Measurements from ENCODE around the gene KCNC1. TPM values are rescaled to one million over a fixed set of nuclear protein-coding genes. Genes with fewer than 3 reads are reported as not detected.
A peak's percentile ranks its signal among the peaks of the same experiment; 100 is the strongest.

KCNC1 gene
- total and polyA plus RNA-seq, 5 donors = 0.06 to 0.16 (median 0.09) TPM; not detected in 2

GRCh38 chr11:17697175-17697949, 37.2 kb upstream of the KCNC1 start:
- no peak for DNase-seq
- intact Hi-C loops (cut with DNase I) = no loop called here
- ATAC-seq = no peak
- WGBS = 65% methylated on average over 6 of the region's 6 CpGs
- Histone ChIP-seq H3K27me3 (ENCODE audit: control insufficient read depth, insufficient read depth) (no peaks in the 10 kb centered on the region), H3K9me3 (ENCODE audit: control insufficient read depth, low read length) (no peaks in the 10 kb centered on the region), H3K4me3 (ENCODE audit: low read length) (no peak overlapping the region), H3K4me1 (ENCODE audit: control insufficient read depth, insufficient read depth, low read length) (no peaks in the 10 kb centered on the region), H3K27ac (ENCODE audit: low read length) (no peak overlapping the region)

DNA sequence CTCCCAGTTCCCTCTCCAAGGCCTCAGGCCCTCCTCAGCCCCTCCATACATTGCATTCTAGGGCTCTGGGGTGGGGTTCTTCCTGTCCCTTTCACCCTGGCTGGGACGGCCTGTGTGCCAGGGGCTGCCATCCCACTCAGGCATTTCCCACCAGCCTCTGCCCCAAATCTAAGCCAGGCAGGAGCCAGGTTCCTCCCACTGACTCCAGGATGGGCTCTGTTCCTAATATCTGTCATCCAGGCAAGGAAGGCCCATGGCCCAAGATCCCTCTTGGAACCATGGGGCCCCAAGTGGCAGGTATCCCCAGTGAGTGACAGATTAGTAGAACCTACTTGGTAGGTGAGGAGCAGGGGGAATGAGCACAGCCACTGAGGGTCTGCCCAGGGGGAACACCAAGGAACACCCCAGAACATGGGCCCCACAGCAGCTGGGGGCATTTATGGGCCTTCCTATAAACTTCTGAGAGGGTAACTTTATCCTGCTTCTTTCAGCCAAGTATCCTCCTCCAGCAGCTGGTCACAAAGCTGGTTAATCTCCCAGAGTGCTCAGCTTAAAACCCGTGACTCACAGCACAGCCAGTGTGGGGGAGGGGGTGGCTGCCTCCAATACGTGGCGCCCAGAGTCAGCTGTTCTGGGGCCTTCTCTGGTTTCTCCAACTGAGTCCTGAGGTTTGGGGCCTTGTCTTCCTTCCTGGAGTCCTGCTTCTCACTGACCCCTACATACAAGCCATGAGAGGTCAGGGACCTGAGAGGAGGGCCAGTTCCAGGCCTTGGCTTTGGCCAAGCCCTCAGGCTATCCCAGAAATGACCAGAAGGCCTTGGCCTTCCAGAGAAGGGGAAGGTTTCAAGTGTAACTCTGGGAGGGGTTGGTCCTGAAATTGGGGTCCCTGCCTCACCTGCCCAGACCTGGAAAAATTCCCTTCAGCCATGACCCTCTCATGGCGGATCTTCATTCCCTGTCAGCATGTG, 35.1 kb upstream of the KCNC1 start:
- Histone ChIP-seq H3K4me1 (ENCODE audit: control insufficient read depth, insufficient read depth, low read length) (no peaks in the 10 kb centered on the region), H3K27ac (ENCODE audit: low read length) (no peak overlapping the region), H3K27me3 (ENCODE audit: control insufficient read depth, insufficient read depth) (no peaks in the 10 kb centered on the region), H3K4me3 (ENCODE audit: low read length) (no peak overlapping the region), H3K9me3 (ENCODE audit: control insufficient read depth, low read length) (no peaks in the 10 kb centered on the region)
- intact Hi-C loops (cut with DNase I) = no loop called here
- ATAC-seq (no peak), DNase-seq (no peak)
- 73% methylated on average over 5 of the region's 5 CpGs for WGBS

- H3K9me3 ChIP-seq (ENCODE audit: control insufficient read depth, low read length) = no peaks in the 10 kb centered on the region
- intact Hi-C loops (cut with DNase I) = no loop called here
- no peaks in the 10 kb centered on the region for H3K4me1 ChIP-seq (ENCODE audit: control insufficient read depth, insufficient read depth, low read length)
- no peaks in the 10 kb centered on the region for H3K27me3 ChIP-seq (ENCODE audit: control insufficient read depth, insufficient read depth)
- DNase-seq (no peak), ATAC-seq (no peak)
- H3K27ac ChIP-seq (ENCODE audit: low read length) = no peak overlapping the region
- H3K4me3 ChIP-seq (ENCODE audit: low read length) = no peak overlapping the region
- WGBS = 72% methylated on average over 4 of the region's 4 CpGs
Observed at GRCh38 chr11:17700991-17701390, 33.6 kb upstream of the KCNC1 start.

GRCh38 chr11:17702876-17703275, 31.7 kb upstream of the KCNC1 start:
- H3K27ac ChIP-seq (ENCODE audit: low read length) = no peak overlapping the region
- H3K9me3 ChIP-seq (ENCODE audit: control insufficient read depth, low read length) = no peaks in the 10 kb centered on the region
- DNase-seq (no peak), ATAC-seq (no peak)
- H3K4me1 ChIP-seq (ENCODE audit: control insufficient read depth, insufficient read depth, low read length) = no peaks in the 10 kb centered on the region
- H3K27me3 ChIP-seq (ENCODE audit: control insufficient read depth, insufficient read depth) = no peaks in the 10 kb centered on the region
- WGBS = 69% methylated on average over 5 of the region's 5 CpGs
- intact Hi-C loops (cut with DNase I) = no loop called here
- no peak overlapping the region for H3K4me3 ChIP-seq (ENCODE audit: low read length)

DNA sequence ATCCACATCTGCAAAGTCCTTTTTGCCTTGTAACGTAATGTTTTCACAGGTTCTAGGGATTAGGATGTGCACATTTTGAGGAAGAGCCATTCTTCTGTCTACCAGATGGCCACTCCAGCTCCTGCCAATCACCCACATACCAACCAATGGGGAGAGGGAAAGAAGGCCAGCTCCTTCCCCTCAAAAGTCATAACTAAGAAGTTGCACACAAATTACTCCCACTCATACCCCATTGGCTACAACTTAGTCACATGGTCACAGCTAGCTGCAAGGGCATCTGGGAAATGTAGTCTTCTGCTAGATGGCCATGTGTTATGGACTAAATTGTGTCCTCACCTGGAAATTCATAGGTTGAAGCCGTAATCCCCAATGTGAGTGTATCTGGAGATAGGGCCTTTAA, 30.6 kb upstream of the KCNC1 start:
- intact Hi-C loops (cut with DNase I) = no loop called here
- Histone ChIP-seq H3K9me3 (ENCODE audit: control insufficient read depth, low read length) (no peaks in the 10 kb centered on the region), H3K27ac (ENCODE audit: low read length) (no peak overlapping the region), H3K27me3 (ENCODE audit: control insufficient read depth, insufficient read depth) (no peaks in the 10 kb centered on the region), H3K4me3 (ENCODE audit: low read length) (no peak overlapping the region), H3K4me1 (ENCODE audit: control insufficient read depth, insufficient read depth, low read length) (no peaks in the 10 kb centered on the region)
- 94% methylated on average over 2 of the region's 2 CpGs for WGBS
- ATAC-seq (no peak), DNase-seq (no peak)

DNA sequence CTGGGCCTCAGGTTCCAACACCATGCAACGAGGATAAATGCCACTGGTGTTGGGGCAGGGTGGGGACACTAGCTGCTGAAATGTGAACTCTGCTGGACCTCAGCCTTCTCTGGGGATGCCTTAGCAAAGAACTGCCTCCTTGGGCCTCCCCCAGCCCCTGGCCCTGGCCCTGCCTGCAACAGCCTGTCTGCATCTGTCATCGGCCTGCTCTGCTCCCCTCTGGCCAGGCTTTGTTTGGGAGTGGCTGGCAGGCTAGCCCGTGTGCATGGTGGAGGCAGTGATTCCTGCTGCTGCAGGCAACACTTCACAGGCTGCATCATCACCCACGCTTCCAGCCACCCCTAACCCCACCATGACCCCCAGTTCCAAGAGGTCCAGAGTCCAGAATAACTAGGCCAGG, 26.8 kb upstream of the KCNC1 start:
- DNase-seq (peak in 1 of 3 donors; percentile 74), ATAC-seq (peak in 1 of 2 donors; percentile 52)
- no peaks in the 10 kb centered on the region for H3K4me1 ChIP-seq (ENCODE audit: control insufficient read depth, insufficient read depth, low read length)
- H3K27ac ChIP-seq (ENCODE audit: low read length) = no peak overlapping the region
- no peaks in the 10 kb centered on the region for H3K27me3 ChIP-seq (ENCODE audit: control insufficient read depth, insufficient read depth)
- no peak overlapping the region for H3K4me3 ChIP-seq (ENCODE audit: low read length)
- 46% methylated on average over 4 of the region's 4 CpGs for WGBS
- intact Hi-C loops (cut with DNase I) = no loop called here
- H3K9me3 ChIP-seq (ENCODE audit: control insufficient read depth, low read length) = no peaks in the 10 kb centered on the region

GRCh38 chr11:17711836-17712235, 22.7 kb upstream of the KCNC1 start:
- Histone ChIP-seq H3K9me3 (ENCODE audit: control insufficient read depth, low read length) (no peaks in the 10 kb centered on the region), H3K4me3 (ENCODE audit: low read length) (no peak overlapping the region), H3K4me1 (ENCODE audit: control insufficient read depth, insufficient read depth, low read length) (no peaks in the 10 kb centered on the region), H3K27ac (ENCODE audit: low read length) (no peak overlapping the region), H3K27me3 (ENCODE audit: control insufficient read depth, insufficient read depth) (no peaks in the 10 kb centered on the region)
- intact Hi-C loops (cut with DNase I) = no loop called here
- ATAC-seq (no peak), DNase-seq (no peak)
- WGBS = 36% methylated on average over 4 of the region's 4 CpGs

DNA sequence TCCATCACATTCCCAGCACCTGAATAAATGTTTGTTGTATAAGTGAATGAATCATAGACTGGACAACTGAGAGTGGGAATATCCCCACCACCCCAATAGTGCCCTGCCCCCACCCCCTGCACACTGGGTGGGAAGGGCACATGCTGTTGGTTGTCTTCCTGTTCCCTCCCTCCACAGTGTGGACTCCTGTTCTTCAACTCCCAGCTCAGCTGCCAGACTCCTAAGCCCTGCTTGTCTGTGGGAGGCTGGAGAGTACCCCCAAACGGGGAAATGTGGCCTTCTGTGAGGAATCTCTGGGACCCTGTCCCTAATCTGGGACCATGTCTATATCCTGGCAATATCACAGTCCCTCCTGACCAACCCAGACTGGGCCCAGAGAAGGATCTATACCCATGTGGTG, 20.7 kb upstream of the KCNC1 start:
- Histone ChIP-seq H3K9me3 (ENCODE audit: control insufficient read depth, low read length) (no peaks in the 10 kb centered on the region), H3K4me3 (ENCODE audit: low read length) (no peak overlapping the region), H3K27ac (ENCODE audit: low read length) (no peak overlapping the region), H3K4me1 (ENCODE audit: control insufficient read depth, insufficient read depth, low read length) (no peaks in the 10 kb centered on the region), H3K27me3 (ENCODE audit: control insufficient read depth, insufficient read depth) (no peaks in the 10 kb centered on the region)
- no peak for DNase-seq
- no peak for ATAC-seq
- 38% methylated on average over 1 of the region's 1 CpG for WGBS
- intact Hi-C loops (cut with DNase I) = no loop called here

- intact Hi-C loops (cut with DNase I) = no loop called here
- WGBS = 60% methylated on average over 8 of the region's 8 CpGs
- H3K4me3 ChIP-seq (ENCODE audit: low read length) = no peak overlapping the region
- no peaks in the 10 kb centered on the region for H3K27me3 ChIP-seq (ENCODE audit: control insufficient read depth, insufficient read depth)
- no peaks in the 10 kb centered on the region for H3K9me3 ChIP-seq (ENCODE audit: control insufficient read depth, low read length)
- H3K27ac ChIP-seq (ENCODE audit: low read length) = no peak overlapping the region
- no peak for DNase-seq
- peak; percentile 71 to 79 for ATAC-seq
- no peaks in the 10 kb centered on the region for H3K4me1 ChIP-seq (ENCODE audit: control insufficient read depth, insufficient read depth, low read length)
Observed at GRCh38 chr11:17714356-17714854, 20.2 kb upstream of the KCNC1 start.

- WGBS = 78% methylated on average over 4 of the region's 4 CpGs
- no peaks in the 10 kb centered on the region for H3K4me1 ChIP-seq (ENCODE audit: control insufficient read depth, insufficient read depth, low read length)
- H3K27ac ChIP-seq (ENCODE audit: low read length) = no peak overlapping the region
Observed at GRCh38 chr11:17714870-17715269, 19.7 kb upstream of the KCNC1 start.

GRCh38 chr11:17716807-17717206, 17.8 kb upstream of the KCNC1 start:
- DNase-seq = no peak
- Histone ChIP-seq H3K4me1 (ENCODE audit: control insufficient read depth, insufficient read depth, low read length) (no peaks in the 10 kb centered on the region), H3K27ac (ENCODE audit: low read length) (no peak overlapping the region), H3K4me3 (ENCODE audit: low read length) (no peak overlapping the region), H3K27me3 (ENCODE audit: control insufficient read depth, insufficient read depth) (no peaks in the 10 kb centered on the region), H3K9me3 (ENCODE audit: control insufficient read depth, low read length) (no peaks in the 10 kb centered on the region)
- intact Hi-C loops (cut with DNase I) = no loop called here
- no peak for ATAC-seq
- 69% methylated on average over 2 of the region's 2 CpGs for WGBS

More at GRCh38 chr11:17714870-17715269, 19.7 kb upstream of the KCNC1 start:
- no peak overlapping the region for H3K4me3 ChIP-seq (ENCODE audit: low read length)
- DNase-seq = no peak
- ATAC-seq = no peak
- intact Hi-C loops (cut with DNase I) = no loop called here
- H3K27me3 ChIP-seq (ENCODE audit: control insufficient read depth, insufficient read depth) = no peaks in the 10 kb centered on the region
- no peaks in the 10 kb centered on the region for H3K9me3 ChIP-seq (ENCODE audit: control insufficient read depth, low read length)
